SK-N-SH treated with all-trans-retinoic acid at 6 μM for 48 hours (cell line): Measurements from ENCODE around the gene RAC2.

Experiments
- ATAC-seq: fragments of 200-7000 bp; cut with Tn5 transposase; 3 replicates; pipeline ENCODE4 v1.9.1; 2020; ENCODE audit warnings: mild to moderate bottlenecking, moderate library complexity
- BACH2 ChIP-seq: fragments of 250-450 bp; sonication (Bioruptor Pico); IDR thresholded peaks from 2 replicates; pipeline ENCODE4 v1.9.0; 2021; ENCODE audit warnings: mild to moderate bottlenecking, borderline replicate concordance
- ESRRG ChIP-seq: fragments of 250-450 bp; sonication (Bioruptor Pico); IDR thresholded peaks from 2 replicates; pipeline ENCODE4 v1.6.1; 2021; ENCODE audit warnings: mild to moderate bottlenecking
- GLIS3 ChIP-seq: fragments of 250-450 bp; sonication (Bioruptor Pico); IDR thresholded peaks from 2 replicates; pipeline ENCODE4 v1.5.0; 2020; ENCODE audit warnings: mild to moderate bottlenecking, moderate library complexity
- ISL1 ChIP-seq: fragments of 250-450 bp; sonication (Bioruptor Pico); IDR thresholded peaks from 2 replicates; pipeline ENCODE4 v2.1.2; 2022; ENCODE audit warnings: mild to moderate bottlenecking, moderate library complexity
- OSR1 ChIP-seq: fragments of 250-450 bp; sonication (Bioruptor Pico); IDR thresholded peaks from 2 replicates; pipeline ENCODE4 v1.8.0; 2022; ENCODE audit warnings: moderate library complexity, mild to moderate bottlenecking, inconsistent platforms
- PPARA ChIP-seq: fragments of 250-450 bp; sonication (Bioruptor Pico); IDR thresholded peaks from 2 replicates; pipeline ENCODE4 v1.5.0; 2020; ENCODE audit warnings: mild to moderate bottlenecking, borderline replicate concordance
- RARB ChIP-seq: fragments of 250-450 bp; sonication (Bioruptor Pico); IDR thresholded peaks from 2 replicates; pipeline ENCODE4 v1.8.0; 2021; ENCODE audit warnings: mild to moderate bottlenecking, moderate library complexity
- TCF4 ChIP-seq: fragments of 250-450 bp; sonication (Bioruptor Pico); IDR thresholded peaks from 2 replicates; pipeline ENCODE4 v1.8.0; 2021; ENCODE audit warnings: mild to moderate bottlenecking, moderate library complexity, borderline replicate concordance
- TOX ChIP-seq: fragments of 250-450 bp; sonication (Bioruptor Pico); IDR thresholded peaks from 2 replicates; pipeline ENCODE4 v1.8.0; 2021; ENCODE audit warnings: mild to moderate bottlenecking, moderate library complexity, borderline replicate concordance
- ZFP3 ChIP-seq: fragments of 250-450 bp; sonication (Bioruptor Pico); IDR thresholded peaks from 2 replicates; pipeline ENCODE4 v1.5.0; 2020; ENCODE audit warnings: mild to moderate bottlenecking, moderate library complexity
- ZFP30 ChIP-seq: fragments of 450-650 bp; formaldehyde crosslinking; IDR thresholded peaks from 2 replicates; pipeline ENCODE4 v1.5.0; 2022; ENCODE audit warnings: mild to moderate bottlenecking, moderate library complexity
- ZNF565 ChIP-seq: fragments of 450-650 bp; formaldehyde crosslinking; conservative IDR thresholded peaks from 2 replicates; pipeline ENCODE4 v1.5.0; 2020; ENCODE audit warnings: low read depth, mild to moderate bottlenecking, moderate library complexity
- ZNF70 ChIP-seq: fragments of 450-650 bp; formaldehyde crosslinking; IDR thresholded peaks from 2 replicates; pipeline ENCODE4 v1.5.0; 2020; ENCODE audit warnings: mild to moderate bottlenecking, moderate library complexity
- ZNF8 ChIP-seq: fragments of 450-650 bp; formaldehyde crosslinking; IDR thresholded peaks from 2 replicates; pipeline ENCODE4 v1.5.0; 2020; ENCODE audit warnings: mild to moderate bottlenecking, moderate library complexity
- TF ChIP-seq, protein P1 (sequence below): fragments of 250-450 bp; sonication (Bioruptor Pico); IDR thresholded peaks from 2 replicates; pipeline ENCODE4 v1.8.0; 2020; ENCODE audit warnings: mild to moderate bottlenecking, moderate library complexity, borderline replicate concordance
- TF ChIP-seq, protein P2 (sequence below): fragments of 250-450 bp; sonication (Bioruptor Pico); IDR thresholded peaks from 2 replicates; pipeline ENCODE4 v1.5.1; 2020; ENCODE audit warnings: low read depth, mild to moderate bottlenecking, moderate library complexity
- TF ChIP-seq, protein P3 (sequence below): fragments of 250-450 bp; sonication (Bioruptor Pico); IDR thresholded peaks from 2 replicates; pipeline ENCODE4 v1.8.0; 2021; ENCODE audit warnings: low read depth, mild to moderate bottlenecking, moderate library complexity, borderline replicate concordance
- TF ChIP-seq, protein P4 (sequence below): fragments of 250-450 bp; sonication (Bioruptor Pico); IDR thresholded peaks from 2 replicates; pipeline ENCODE4 v1.5.0; 2020; ENCODE audit warnings: mild to moderate bottlenecking, moderate library complexity
- TF ChIP-seq, protein P5 (sequence below): fragments of 250-450 bp; sonication (Bioruptor Pico); IDR thresholded peaks from 2 replicates; pipeline ENCODE4 v1.5.1; 2021; ENCODE audit warnings: mild to moderate bottlenecking, moderate library complexity

Gene RAC2

DNA sequence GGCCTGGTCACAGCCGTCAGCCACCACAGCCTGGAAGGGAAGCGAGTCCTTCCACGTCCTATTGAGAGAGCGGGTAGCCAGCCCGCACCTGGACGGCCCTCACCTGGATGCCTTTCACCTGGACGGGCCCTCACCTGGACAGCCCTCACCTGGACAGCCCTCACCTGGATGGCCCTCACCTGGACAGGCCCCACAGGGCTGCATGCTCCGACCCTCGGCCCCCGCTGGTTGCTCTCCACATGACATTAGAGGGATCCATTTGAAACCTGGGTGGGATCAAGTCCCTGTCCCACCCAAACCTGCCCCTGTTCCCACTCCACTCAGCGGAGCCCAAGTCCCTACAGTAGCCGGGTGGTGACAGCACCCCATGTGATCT, 59.7 kb downstream of the RAC2 start:
- no peak for ATAC-seq
- no peak for TF ChIP-seq TCF4 (CRISPR knock-in tag)
- TF ChIP-seq TOX (CRISPR knock-in tag) = no peak
- TF ChIP-seq, protein P1, sequence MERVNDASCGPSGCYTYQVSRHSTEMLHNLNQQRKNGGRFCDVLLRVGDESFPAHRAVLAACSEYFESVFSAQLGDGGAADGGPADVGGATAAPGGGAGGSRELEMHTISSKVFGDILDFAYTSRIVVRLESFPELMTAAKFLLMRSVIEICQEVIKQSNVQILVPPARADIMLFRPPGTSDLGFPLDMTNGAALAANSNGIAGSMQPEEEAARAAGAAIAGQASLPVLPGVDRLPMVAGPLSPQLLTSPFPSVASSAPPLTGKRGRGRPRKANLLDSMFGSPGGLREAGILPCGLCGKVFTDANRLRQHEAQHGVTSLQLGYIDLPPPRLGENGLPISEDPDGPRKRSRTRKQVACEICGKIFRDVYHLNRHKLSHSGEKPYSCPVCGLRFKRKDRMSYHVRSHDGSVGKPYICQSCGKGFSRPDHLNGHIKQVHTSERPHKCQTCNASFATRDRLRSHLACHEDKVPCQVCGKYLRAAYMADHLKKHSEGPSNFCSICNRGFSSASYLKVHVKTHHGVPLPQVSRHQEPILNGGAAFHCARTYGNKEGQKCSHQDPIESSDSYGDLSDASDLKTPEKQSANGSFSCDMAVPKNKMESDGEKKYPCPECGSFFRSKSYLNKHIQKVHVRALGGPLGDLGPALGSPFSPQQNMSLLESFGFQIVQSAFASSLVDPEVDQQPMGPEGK (CRISPR knock-in tag) = no peak
- TF ChIP-seq RARB (CRISPR knock-in tag) = no peak
- TF ChIP-seq PPARA (CRISPR knock-in tag) = no peak
- TF ChIP-seq, protein P2, sequence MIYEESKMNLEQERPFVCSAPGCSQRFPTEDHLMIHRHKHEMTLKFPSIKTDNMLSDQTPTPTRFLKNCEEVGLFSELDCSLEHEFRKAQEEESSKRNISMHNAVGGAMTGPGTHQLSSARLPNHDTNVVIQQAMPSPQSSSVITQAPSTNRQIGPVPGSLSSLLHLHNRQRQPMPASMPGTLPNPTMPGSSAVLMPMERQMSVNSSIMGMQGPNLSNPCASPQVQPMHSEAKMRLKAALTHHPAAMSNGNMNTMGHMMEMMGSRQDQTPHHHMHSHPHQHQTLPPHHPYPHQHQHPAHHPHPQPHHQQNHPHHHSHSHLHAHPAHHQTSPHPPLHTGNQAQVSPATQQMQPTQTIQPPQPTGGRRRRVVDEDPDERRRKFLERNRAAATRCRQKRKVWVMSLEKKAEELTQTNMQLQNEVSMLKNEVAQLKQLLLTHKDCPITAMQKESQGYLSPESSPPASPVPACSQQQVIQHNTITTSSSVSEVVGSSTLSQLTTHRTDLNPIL (CRISPR knock-in tag) = no peak
- TF ChIP-seq, protein P3, sequence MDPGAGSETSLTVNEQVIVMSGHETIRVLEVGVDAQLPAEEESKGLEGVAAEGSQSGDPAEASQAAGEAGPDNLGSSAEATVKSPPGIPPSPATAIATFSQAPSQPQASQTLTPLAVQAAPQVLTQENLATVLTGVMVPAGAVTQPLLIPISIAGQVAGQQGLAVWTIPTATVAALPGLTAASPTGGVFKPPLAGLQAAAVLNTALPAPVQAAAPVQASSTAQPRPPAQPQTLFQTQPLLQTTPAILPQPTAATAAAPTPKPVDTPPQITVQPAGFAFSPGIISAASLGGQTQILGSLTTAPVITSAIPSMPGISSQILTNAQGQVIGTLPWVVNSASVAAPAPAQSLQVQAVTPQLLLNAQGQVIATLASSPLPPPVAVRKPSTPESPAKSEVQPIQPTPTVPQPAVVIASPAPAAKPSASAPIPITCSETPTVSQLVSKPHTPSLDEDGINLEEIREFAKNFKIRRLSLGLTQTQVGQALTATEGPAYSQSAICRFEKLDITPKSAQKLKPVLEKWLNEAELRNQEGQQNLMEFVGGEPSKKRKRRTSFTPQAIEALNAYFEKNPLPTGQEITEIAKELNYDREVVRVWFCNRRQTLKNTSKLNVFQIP (CRISPR knock-in tag) = no peak
- no peak for TF ChIP-seq GLIS3
- no peak for TF ChIP-seq ZFP30 (CRISPR knock-in tag)
- TF ChIP-seq OSR1 = no peak
- TF ChIP-seq ZNF8 (CRISPR knock-in tag) = no peak
- TF ChIP-seq ZFP3 = no peak
- no peak for TF ChIP-seq ZNF565
- TF ChIP-seq, protein P4, sequence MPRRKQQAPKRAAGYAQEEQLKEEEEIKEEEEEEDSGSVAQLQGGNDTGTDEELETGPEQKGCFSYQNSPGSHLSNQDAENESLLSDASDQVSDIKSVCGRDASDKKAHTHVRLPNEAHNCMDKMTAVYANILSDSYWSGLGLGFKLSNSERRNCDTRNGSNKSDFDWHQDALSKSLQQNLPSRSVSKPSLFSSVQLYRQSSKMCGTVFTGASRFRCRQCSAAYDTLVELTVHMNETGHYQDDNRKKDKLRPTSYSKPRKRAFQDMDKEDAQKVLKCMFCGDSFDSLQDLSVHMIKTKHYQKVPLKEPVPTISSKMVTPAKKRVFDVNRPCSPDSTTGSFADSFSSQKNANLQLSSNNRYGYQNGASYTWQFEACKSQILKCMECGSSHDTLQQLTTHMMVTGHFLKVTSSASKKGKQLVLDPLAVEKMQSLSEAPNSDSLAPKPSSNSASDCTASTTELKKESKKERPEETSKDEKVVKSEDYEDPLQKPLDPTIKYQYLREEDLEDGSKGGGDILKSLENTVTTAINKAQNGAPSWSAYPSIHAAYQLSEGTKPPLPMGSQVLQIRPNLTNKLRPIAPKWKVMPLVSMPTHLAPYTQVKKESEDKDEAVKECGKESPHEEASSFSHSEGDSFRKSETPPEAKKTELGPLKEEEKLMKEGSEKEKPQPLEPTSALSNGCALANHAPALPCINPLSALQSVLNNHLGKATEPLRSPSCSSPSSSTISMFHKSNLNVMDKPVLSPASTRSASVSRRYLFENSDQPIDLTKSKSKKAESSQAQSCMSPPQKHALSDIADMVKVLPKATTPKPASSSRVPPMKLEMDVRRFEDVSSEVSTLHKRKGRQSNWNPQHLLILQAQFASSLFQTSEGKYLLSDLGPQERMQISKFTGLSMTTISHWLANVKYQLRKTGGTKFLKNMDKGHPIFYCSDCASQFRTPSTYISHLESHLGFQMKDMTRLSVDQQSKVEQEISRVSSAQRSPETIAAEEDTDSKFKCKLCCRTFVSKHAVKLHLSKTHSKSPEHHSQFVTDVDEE = no peak
- no peak for TF ChIP-seq ZNF70 (CRISPR knock-in tag)
- TF ChIP-seq BACH2 (CRISPR knock-in tag) = no peak

DNA sequence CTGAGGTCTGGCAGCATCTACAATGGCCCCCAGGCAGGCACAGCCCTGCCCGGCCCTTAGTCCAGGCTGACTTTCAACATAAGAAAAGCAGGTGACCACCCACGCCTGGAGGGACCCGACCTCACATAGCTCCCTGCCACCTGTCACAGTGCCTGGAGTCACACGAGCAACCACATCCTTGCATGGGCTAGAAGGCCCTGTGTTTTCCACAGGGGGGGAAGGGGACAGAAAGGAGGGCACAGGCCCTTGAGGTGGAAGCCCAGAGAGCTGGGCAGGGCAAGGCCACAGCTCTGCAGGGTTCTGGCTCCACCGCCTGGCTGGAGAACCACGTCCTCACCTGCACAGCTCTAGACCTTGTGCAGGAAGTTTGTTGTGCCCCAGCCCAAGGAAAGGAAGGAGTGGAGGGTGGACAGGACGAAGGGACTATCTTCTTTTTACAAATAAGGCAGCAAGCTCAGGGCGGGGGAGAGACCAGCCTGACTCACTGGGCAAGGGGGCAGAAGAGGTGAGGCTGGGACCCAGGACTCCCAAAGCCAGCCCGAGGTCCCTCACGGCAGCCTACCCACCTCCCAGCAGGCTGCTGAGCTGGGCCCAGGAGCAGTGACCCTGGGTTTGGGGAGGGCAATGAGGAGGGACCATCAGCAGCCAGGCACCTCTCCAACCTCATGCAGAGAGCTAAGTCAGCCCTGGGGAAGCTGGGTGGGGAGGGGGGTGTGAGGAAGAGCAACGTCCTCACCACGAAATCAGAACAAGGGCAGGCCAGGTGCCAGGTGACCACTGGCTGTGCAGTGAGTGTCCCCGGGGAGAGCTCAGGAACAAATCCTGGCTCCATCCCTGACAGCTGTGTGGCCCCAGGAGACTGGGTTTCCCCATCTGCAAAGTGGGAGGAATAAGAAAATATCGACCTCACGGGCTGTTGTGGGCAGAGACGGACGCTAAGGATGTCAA, 60.4 kb downstream of the RAC2 start:
- no peak for ATAC-seq
- TF ChIP-seq, protein P2 (CRISPR knock-in tag) = no peak
- no peak for TF ChIP-seq ESRRG (CRISPR knock-in tag)
- TF ChIP-seq, protein P5, sequence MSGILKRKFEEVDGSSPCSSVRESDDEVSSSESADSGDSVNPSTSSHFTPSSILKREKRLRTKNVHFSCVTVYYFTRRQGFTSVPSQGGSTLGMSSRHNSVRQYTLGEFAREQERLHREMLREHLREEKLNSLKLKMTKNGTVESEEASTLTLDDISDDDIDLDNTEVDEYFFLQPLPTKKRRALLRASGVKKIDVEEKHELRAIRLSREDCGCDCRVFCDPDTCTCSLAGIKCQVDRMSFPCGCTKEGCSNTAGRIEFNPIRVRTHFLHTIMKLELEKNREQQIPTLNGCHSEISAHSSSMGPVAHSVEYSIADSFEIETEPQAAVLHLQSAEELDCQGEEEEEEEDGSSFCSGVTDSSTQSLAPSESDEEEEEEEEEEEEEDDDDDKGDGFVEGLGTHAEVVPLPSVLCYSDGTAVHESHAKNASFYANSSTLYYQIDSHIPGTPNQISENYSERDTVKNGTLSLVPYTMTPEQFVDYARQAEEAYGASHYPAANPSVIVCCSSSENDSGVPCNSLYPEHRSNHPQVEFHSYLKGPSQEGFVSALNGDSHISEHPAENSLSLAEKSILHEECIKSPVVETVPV = no peak
- TF ChIP-seq ISL1 = no peak
- TF ChIP-seq, protein P3 (CRISPR knock-in tag) = no peak
- TF ChIP-seq, all 23 proteins: peak for 0
